ENCODE measurements around the gene PLXDC1.

GRCh38 chr17:39175695-39176093 lies 24.3 kb upstream of the PLXDC1 start:
- TF ChIP-seq, protein P1, sequence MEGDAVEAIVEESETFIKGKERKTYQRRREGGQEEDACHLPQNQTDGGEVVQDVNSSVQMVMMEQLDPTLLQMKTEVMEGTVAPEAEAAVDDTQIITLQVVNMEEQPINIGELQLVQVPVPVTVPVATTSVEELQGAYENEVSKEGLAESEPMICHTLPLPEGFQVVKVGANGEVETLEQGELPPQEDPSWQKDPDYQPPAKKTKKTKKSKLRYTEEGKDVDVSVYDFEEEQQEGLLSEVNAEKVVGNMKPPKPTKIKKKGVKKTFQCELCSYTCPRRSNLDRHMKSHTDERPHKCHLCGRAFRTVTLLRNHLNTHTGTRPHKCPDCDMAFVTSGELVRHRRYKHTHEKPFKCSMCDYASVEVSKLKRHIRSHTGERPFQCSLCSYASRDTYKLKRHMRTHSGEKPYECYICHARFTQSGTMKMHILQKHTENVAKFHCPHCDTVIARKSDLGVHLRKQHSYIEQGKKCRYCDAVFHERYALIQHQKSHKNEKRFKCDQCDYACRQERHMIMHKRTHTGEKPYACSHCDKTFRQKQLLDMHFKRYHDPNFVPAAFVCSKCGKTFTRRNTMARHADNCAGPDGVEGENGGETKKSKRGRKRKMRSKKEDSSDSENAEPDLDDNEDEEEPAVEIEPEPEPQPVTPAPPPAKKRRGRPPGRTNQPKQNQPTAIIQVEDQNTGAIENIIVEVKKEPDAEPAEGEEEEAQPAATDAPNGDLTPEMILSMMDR (IDR thresholded peaks at IDR 0.05) = no peak
- no peak for TF ChIP-seq POLR2A (IDR thresholded peaks at IDR 0.05)

Measured in adrenal gland (tissue), 5 donors.